Activated gamma-delta T cell treated with Interleukin-2 at 50 U/mL for 16 hours (primary cell): ENCODE measurements around the gene LRRC36.
"Not testable (repeated sequence)": the region's sequence is repeated elsewhere in the genome, so short reads cannot be mapped to it uniquely, and the experiment has no call there.

Experiments
- DNase-seq: peaks from one replicate; pipeline ENCODE4 v3.0.0-alpha.2; 2020

The LRRC36 gene

DNA sequence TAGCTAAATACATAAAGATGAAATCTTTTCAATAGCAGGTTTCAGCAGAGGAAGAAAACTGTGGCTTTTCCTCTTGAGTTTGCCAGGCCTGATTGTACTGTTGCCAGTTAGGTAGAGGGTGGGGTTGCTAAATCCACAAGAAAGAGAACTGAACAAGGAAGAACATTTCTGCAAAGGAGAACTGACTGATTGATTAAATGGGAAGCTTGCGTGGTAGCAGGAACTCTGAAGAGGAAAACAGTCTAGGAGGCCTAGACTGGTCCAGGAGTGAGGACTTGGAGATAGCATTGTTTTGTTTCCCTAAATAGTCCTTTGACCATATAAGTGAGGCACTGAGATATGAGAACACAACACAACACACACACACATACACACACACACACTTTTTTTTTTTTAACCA lies 18.8 kb downstream of the LRRC36 start:
- DNase-seq, result no peak

DNA sequence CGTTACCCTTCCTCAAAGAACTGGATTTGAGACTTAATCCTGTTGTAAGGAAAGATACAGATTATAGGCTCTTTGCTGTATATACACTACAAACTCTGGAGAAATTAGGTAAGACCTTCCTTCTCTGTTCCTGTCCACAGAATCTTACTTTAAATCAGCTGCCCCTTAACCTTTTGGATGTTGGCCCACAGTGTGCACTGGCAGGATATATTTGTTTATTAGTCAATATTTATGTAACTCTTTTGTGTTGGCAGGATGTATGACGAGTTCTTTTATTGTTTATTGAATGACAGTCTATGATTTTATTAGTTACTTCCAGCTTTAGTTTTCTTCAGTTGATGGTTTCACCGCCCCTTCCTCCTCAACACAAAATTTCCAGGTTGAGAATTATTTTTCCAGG lies 19.7 kb downstream of the LRRC36 start:
- DNase-seq, result no peak

DNA sequence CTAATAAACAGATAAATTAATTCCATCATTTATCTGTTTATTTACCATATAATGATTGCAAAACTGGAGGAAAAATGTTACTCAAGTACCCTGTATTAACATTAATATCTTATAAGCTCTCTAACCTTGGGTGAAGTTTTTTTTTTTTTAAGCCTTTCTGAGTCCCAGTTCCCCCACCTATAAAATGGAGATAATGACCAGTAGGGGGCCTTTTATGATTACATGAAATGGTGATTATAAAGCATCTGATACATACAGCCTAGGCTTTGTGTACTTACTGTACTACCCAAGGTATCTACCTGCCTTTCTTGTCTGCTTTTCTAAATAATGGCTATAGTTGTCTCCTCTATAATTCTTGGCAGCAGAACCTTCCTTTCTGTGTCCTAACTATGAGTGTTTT lies 22.6 kb downstream of the LRRC36 start:
- no peak for DNase-seq

DNA sequence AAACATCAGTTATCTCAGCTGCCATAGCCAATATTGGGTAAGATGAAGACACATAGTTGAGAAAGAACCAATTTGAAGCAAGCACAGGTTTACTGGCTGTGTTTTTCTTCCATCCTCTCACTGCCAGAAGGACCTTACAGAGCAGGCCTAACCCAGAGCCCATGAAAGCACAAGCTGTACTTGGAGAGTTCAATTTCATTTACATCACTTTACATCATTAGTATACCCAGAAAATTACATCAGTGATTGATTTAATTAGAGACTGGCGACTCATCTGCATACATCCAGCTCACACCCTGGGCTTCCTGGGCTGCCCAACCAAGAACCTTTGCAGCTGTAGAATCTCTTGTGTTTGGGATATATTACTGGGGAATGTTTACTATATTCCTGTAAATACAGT lies 23.7 kb downstream of the LRRC36 start:
- no peak for DNase-seq

DNA sequence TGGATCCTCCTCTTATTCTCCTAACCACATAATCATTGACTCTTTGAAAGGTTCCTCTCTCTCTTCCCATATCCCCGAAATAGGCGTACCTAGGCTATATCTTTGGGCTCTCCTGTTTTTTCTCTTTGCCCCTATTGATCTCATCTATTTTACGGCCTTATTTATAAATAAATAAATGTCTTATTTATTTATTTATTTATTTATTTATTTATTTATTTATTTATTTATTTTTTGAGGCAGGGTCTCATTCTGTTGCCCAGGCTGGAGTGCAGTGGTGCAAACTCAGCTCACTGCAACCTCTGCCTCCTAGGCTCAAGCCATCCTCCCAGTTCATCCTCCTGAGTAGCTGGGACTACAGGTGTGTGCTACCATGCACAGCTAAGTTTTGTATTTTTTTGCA lies 25.8 kb downstream of the LRRC36 start:
- DNase-seq, result not testable (repeated sequence)

DNA sequence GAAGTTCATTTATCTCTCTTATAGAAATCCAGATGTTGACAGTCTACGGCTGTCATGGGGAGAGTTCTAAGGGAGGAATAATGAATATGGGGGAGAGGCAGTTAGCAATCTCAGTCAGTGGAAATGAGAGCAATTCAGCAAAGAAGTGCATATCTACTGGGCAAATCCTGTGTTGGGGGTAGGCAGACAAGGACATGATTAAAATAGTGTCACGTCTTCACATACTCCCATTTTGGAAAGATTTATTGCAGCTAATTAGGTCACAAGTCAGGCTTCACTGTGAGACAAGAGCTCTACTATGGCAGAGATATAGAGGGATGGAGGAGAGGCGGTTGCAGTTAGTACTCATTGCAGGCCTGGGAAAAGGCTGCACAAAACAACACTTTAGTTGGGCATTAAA lies 29.8 kb downstream of the LRRC36 start:
- DNase-seq, result no peak

DNA sequence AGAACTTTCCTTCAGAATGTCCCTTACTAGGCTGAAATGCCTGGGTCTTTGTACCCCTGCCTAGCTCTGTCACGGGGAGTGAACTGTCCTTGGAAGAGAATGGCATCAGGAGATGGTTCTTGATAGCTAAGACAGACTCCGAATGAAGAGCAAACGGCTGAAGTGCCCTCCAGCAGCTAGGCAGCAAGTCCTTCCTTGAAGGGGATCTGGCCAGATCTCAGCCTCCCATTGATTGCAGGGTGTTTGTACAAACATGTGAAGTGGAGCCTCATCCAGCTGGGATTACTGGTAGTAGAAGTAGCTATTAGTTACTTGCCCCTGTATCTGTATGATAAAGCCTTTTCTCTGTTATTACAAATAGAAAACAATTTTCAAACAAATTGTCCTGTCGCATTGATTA lies 30.9 kb downstream of the LRRC36 start:
- no peak for DNase-seq

- not testable (repeated sequence) for DNase-seq
Observed at GRCh38 chr16:67359540-67360269, 33.1 kb downstream of the LRRC36 start.

- no peak for DNase-seq
Observed at GRCh38 chr16:67361038-67361437, 34.4 kb downstream of the LRRC36 start.

DNA sequence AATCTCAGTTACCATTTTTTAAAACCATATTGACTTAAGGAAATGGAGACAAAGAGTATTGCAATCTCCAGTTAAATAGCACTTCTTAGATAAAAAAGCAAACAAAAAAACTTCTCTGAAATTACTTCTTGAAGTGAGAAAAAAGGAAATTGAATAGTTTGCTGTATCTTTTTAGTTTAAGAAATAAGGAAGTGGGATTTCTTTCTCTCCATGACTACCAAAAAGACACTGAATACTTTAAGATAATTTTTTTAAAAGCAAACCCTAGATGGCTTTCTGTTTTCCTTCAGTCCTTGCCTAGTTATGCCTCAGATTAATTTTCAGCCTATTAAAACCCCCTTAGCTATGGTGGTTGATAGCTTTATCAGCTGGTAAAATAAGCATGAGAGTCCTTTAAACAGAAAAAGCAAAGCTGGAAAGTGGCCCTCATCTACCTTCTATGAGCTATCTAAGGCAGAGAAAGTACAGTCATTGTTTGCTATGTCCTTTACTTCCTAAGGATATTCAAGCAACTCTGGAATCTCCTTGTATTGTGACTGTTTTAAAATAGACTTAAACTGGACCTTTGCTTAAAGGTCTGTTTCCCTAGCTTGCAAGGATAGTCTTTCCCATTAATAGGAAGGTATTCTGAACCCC lies 38.1 kb downstream of the LRRC36 start:
- DNase-seq, result no peak

DNA sequence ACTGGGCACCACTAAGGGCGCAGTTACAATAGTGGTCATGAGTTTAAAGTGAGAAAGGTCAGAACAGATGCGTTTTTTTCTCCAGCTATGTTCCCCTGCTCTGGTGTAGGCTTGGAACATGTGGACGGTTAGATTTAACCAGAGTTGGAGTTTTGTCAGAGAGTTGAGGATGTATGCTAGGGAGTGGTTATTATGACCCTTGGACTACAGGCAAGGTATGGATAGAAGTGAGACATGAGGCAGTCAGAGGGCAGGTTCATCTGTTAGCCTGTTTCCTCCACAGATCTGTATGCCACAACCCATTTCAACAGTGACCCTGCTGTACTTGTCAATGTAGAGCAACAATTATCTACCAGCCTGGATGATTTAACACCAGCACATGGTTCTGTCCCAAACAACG lies 44.0 kb downstream of the LRRC36 start:
- DNase-seq, result no peak

GRCh38 chr16:67372664-67373063 lies 46.0 kb downstream of the LRRC36 start:
- no peak for DNase-seq

DNA sequence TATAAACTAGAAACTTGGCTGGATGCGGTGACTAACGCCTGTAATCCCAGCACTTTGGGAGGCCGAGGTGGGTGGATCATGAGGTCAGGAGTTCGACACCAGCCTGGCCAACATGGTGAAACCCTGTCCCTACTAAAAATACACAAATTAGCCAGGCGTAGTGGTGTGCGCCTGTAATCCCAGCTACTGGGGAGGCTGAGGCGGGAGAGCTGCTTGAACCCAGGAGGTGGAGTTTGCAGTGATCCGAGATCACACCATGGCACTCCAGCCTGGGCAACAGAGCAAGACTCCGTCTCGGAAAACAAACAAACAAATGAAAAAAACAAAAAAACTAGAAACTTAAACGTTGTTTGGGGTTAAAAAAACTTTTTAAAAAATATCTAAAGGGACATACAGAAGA lies 49.4 kb downstream of the LRRC36 start:
- not testable (repeated sequence) for DNase-seq

DNA sequence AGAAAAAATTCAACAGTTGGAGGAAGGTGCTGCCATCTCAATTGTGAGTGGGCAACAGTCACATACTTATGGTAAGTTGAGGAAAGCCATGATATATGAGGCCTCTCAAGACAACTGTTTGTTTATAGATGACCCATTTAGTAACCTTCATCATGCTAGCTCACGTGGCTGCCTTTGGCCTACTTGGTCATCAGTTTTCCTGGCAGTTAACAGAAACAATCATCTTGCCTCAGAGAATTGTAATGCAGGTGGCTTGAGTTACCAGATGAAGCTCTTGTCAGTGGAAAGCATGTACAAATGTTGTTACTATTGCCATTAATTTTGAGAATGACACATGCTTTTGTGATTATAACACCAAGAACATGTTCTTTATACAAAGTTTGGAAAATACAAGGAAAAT lies 52.0 kb downstream of the LRRC36 start:
- no peak for DNase-seq

GRCh38 chr16:67383284-67383683 lies 56.7 kb downstream of the LRRC36 start:
- no peak for DNase-seq

DNA sequence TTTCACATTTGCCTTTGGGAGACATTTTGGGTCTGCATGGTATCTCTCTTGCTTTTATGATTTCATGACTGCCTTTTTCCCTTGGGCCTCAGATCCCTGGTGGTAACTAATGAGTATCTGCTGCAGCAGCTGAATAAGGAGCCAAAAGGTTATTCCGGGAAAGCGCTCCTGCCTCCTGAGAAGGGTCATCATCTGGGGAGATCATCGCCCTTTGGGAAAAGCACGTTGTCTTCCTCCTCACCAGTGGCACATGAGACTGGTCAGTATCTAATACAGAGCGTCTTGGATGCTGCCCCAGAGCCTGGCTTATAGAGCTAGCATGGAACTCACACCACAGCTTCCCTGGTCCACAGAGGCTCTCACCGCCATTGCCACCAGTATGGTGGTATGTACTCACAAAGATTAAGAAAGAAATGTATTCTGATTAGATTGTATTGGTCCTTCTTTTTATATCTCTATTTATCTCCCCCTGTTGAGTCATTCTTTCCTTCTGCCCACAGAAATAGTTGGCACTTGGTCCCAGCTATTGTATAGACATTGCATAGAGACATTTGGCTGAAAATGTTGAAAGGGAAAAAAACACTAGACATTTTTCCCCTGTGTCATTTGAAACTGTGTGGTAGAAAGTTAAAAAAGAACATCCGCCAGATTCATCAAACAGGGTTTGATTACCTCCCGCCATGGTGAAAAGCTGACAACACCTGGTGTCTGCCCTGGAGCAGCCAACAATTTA lies 58.3 kb downstream of the LRRC36 start:
- DNase-seq, result no peak

GRCh38 chr16:67386861-67387455 lies 60.3 kb downstream of the LRRC36 start:
- DNase-seq, result no peak

GRCh38 chr16:67387479-67388079 lies 61.0 kb downstream of the LRRC36 start:
- no peak for DNase-seq

DNA sequence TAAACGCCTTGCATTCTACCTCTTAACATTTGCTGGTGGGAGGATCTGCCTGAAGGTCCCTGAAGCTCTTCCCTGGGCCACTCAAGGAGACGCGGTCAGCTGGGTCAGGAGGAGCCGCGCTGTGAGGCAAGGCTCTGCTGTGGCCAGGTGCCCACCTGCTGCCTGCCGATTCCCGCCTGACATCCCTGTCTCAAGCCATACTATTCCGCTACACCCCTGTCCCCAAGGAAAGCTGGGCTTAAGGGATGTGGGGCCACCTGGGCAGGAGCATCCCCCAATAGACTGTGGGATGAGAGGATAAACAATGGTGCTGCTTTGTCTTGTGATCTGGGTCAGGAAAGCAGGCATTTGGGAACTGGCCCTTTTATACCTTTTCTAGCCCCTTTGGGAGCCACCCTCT lies 61.6 kb downstream of the LRRC36 start:
- DNase-seq, result no peak

DNA sequence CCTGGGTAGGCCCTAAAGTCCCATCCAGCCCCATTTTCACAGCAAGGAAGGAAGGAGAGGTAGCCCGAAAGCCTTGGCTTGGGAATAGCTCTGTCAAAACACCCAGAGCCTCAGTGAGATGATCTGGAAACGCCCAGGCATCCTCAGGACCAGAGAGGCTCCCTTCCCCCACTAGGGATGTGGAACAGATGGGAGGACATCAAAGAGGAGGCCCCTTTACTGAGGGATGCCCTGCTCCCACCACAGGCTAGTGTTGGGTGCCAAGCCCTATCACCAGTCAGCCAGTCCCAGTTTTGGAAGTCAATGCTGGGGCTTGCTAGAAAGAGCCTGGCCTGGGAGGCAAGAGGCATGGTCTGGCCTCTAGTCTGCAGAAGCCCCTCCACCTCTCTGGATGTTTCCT lies 62.0 kb downstream of the LRRC36 start:
- no peak for DNase-seq

GRCh38 chr16:67389911-67390815 lies 63.5 kb downstream of the LRRC36 start:
- no peak for DNase-seq

DNA sequence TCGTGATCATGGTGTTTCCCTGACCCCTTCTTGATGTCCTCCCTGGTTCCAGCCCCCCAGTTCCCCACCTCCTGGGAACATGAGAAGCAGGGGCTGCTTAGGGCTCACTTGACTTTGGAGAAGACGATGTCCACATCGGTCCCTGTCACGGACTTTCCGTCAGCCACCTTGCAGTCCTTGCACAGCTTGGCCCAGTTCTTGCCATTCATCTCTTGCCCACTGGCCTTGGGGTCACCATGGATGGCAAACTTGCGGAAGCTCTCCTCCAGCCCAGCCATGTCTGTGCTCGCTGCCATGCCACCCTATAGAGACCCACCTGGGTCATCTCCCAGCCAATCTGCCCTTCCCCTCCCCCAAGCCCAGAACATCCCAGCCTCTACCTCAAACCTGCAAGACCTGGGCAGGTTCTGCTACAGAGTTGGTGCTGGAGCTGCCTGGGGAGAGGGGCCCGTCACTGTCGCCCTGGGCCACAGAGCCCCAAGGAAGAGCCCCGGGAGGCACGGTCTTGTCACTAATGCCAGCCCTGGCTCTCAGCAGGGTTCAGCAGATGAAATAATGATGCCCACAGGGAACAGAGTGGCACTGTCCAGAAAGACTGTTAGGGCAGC lies 64.3 kb downstream of the LRRC36 start:
- DNase-seq, result no peak
